WERI-Rb-1 (cell line): ENCODE results near the gene RTKN.
A peak's percentile ranks its signal among the peaks of the same experiment; 100 is the strongest.

ENCODE experiments used
- DNase-seq: peaks from one replicate; pipeline ENCODE4 v3.0.0-alpha.2; 2020
- H3K27ac ChIP-seq: fragments of 250-450 bp; sonication (Bioruptor Pico); 2 replicates; pipeline ENCODE4 v1.5.1; 2020; ENCODE audit warnings: mild to moderate bottlenecking, moderate library complexity
- H3K27me3 ChIP-seq: fragments of 250-450 bp; sonication (Bioruptor Pico); 2 replicates; pipeline ENCODE4 v1.5.1; 2021; ENCODE audit warnings: mild to moderate bottlenecking, low read depth, moderate library complexity; ENCODE audit not compliant: insufficient read depth, severe bottlenecking
- H3K36me3 ChIP-seq: fragments of 250-450 bp; sonication (Bioruptor Pico); 2 replicates; pipeline ENCODE4 v1.5.1; 2020; ENCODE audit warnings: mild to moderate bottlenecking, moderate library complexity
- H3K4me3 ChIP-seq: 2 replicates; pipeline ENCODE4 v1.5.1; 2011; ENCODE audit warnings: low read depth, mild to moderate bottlenecking, control low read depth, low read length
- H3K9me3 ChIP-seq: fragments of 250-450 bp; sonication (Bioruptor Pico); 2 replicates; pipeline ENCODE4 v1.5.1; 2021; ENCODE audit warnings: mild to moderate bottlenecking, moderate library complexity; ENCODE audit not compliant: severe bottlenecking
- CTCF ChIP-seq: IDR thresholded peaks from 2 replicates; pipeline ENCODE4 v1.5.1; 2011; ENCODE audit warnings: low read depth, mild to moderate bottlenecking, control low read depth, inconsistent platforms, low read length

Gene RTKN

DNA sequence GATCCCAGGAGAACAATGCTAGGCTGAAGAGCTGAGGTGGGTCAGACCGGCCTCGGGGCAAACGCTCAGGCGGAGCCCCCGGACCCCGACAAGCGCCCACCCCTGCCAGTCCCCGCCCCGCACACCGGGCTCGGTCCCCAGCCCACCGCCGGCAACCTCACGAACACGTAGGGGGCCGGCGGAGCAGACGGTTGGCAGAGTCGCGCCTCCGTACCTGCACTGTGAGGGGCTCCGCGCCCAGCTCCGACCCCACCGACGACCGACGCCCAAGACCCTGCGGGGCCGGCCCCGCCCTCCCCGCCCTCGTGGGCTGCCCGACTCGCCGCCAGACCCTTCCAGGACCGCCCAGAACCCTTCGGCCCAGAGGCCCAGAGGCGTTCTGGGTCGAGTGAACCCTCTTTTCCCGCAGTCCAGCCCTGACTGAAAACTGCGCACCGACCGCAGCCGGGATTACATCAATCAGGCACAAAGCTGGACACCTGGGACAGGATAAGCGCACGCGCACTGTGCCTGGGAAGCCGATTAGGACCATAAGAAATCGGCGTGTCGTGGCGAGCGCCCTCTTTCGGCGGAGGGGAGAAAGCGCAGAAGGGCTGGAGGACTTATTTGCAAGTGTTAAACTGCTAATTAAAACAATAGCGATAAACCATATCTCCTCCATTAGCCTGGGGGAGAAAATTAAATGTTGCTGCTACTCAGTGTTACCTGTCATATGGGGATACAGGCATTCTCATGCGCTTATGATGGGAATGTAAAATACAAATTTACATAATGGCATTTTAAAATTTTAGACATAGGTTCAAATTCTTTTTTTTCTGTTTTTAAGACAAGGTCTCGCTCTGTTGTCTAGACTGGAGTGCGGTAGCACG lies 49.9 kb downstream of the RTKN start:
- no peaks in the 10 kb centered on the region for H3K27me3 ChIP-seq
- peak; percentile 93 for TF ChIP-seq CTCF
- no peaks in the 10 kb centered on the region for H3K9me3 ChIP-seq
- peak; percentile 97 for DNase-seq
- H3K27ac ChIP-seq: peak overlapping the region; percentile 98
- H3K4me3 ChIP-seq: peak overlapping the region; percentile 85
- H3K36me3 ChIP-seq: peaks cover 3% of the 10 kb centered on the region

GRCh38 chr2:74391209-74391579 lies 50.5 kb downstream of the RTKN start:
- no peak for TF ChIP-seq CTCF

GRCh38 chr2:74390606-74391005 lies 51.1 kb downstream of the RTKN start:
- peak overlapping the region; percentile 85; the same call in 1 of the 2 replicates for H3K4me3 ChIP-seq
- H3K27ac ChIP-seq: no peak overlapping the region
- TF ChIP-seq CTCF: no peak
- no peak for DNase-seq
- peaks cover 5% of the 10 kb centered on the region for H3K36me3 ChIP-seq
- no peaks in the 10 kb centered on the region for H3K27me3 ChIP-seq
- no peaks in the 10 kb centered on the region for H3K9me3 ChIP-seq

More at GRCh38 chr2:74391209-74391579, 50.5 kb downstream of the RTKN start:
- peak overlapping the region; percentile 98 for H3K27ac ChIP-seq
- H3K9me3 ChIP-seq: no peaks in the 10 kb centered on the region
- H3K4me3 ChIP-seq: peak overlapping the region; percentile 85
- no peaks in the 10 kb centered on the region for H3K27me3 ChIP-seq
- no peak for DNase-seq
- H3K36me3 ChIP-seq: peaks cover 3% of the 10 kb centered on the region

DNA sequence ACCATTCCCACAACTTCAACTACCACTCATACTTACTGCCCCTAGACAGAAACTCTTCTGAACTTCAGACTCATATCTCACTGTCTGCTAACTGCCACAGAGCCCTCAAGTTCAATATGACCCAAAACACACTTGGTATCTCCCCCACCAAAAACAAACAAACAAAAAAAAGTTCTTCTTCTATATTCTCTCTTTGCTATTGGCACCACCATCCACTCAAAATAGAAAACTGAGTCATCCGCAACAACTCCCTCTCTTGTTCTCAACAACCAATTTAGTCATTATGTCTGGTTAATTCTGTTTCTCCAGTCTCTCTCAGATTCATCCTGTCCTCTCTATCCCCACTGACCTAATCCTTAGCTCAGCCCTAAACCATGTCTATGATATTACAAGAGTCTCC lies 54.4 kb downstream of the RTKN start:
- peaks cover 19% of the 10 kb centered on the region for H3K36me3 ChIP-seq
- DNase-seq: no peak
- H3K9me3 ChIP-seq: no peaks in the 10 kb centered on the region
- TF ChIP-seq CTCF: no peak
- no peak overlapping the region for H3K27ac ChIP-seq
- H3K27me3 ChIP-seq: no peaks in the 10 kb centered on the region
- H3K4me3 ChIP-seq: no peak overlapping the region

DNA sequence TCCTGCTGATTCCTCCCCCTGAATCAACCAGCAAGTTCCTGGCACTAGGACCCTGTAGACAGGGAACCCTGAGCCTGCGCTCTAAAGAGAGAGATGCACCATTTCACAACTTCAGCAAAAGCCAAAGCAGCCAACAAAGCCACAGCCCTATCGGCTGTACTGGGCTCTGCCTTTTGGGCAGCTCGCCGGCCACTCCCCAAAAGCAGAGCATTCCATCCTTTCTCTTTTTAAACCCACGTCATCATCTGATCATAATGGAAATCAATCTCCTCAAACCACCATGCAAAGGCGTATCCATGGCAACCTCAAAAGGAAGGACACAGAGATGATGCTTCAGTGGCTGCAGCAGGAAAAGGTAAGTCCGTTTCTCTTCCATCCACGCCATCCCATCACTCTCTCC lies 56.3 kb downstream of the RTKN start:
- no peak for DNase-seq
- Histone ChIP-seq H3K27ac (no peak overlapping the region), H3K27me3 (no peaks in the 10 kb centered on the region), H3K36me3 (peaks cover 19% of the 10 kb centered on the region), H3K9me3 (no peaks in the 10 kb centered on the region), H3K4me3 (no peak overlapping the region)
- TF ChIP-seq CTCF: no peak
